ENCODE results near the gene SAA2.
"Not testable (repeated sequence)": the region's sequence is repeated elsewhere in the genome, so short reads cannot be mapped to it uniquely, and the experiment has no call there.

SAA2 gene

GRCh38 chr11:18246379-18247190 is 1.9 kb downstream of the SAA2 start:
- not testable (repeated sequence) for DNase-seq

- no peak for DNase-seq
Measured at GRCh38 chr11:18245396-18245795, 3.1 kb downstream of the SAA2 start.

- DNase-seq, result no peak
Measured at GRCh38 chr11:18243783-18244362, 4.6 kb downstream of the SAA2 start.

GRCh38 chr11:18239655-18240054 is 8.8 kb downstream of the SAA2 start:
- no peak for DNase-seq

- DNase-seq, result no peak
Measured at GRCh38 chr11:18236664-18237356, 11.7 kb downstream of the SAA2 start, which contains the start of gene SAA4. Gene SAA4, minus strand, starts transcription at chr11:18236802. Its CDS starts 876 bp downstream, at chr11:18235926.

- no peak for DNase-seq
Measured at GRCh38 chr11:18235394-18236334, 12.8 kb downstream of the SAA2 start.

- no peak for DNase-seq
Measured at GRCh38 chr11:18233912-18234311, 14.6 kb downstream of the SAA2 start.

GRCh38 chr11:18230859-18231258 is 17.6 kb downstream of the SAA2 start:
- DNase-seq, result no peak

- DNase-seq, result no peak
Measured at GRCh38 chr11:18229501-18229900, 19.0 kb downstream of the SAA2 start.

GRCh38 chr11:18225913-18226312 is 22.6 kb downstream of the SAA2 start:
- DNase-seq, result no peak

GRCh38 chr11:18223591-18224387 is 24.7 kb downstream of the SAA2 start:
- DNase-seq, result no peak

- DNase-seq, result no peak
Measured at GRCh38 chr11:18222814-18223421, 25.6 kb downstream of the SAA2 start.

- DNase-seq, result no peak
Measured at GRCh38 chr11:18221274-18221876, 27.1 kb downstream of the SAA2 start.

- no peak for DNase-seq
Measured at GRCh38 chr11:18209058-18209457, 39.4 kb downstream of the SAA2 start.

- no peak for DNase-seq
Measured at GRCh38 chr11:18204771-18205170, 43.7 kb downstream of the SAA2 start.

GRCh38 chr11:18204220-18204619 is 44.2 kb downstream of the SAA2 start:
- DNase-seq, result no peak

- no peak for DNase-seq
Measured at GRCh38 chr11:18203723-18204122, 44.7 kb downstream of the SAA2 start.

GRCh38 chr11:18197738-18198137 is 50.7 kb downstream of the SAA2 start:
- not testable (repeated sequence) for DNase-seq

GRCh38 chr11:18196532-18196931 is 51.9 kb downstream of the SAA2 start:
- no peak for DNase-seq

Data from cortex of kidney (tissue), 1 donor.